Inferior parietal cortex (tissue), 1 donor: ENCODE data around the gene PRPF6.

Experiments used
- DNase-seq: peaks from one replicate; pipeline ENCODE4 v3.0.0-alpha.2; 2016; ENCODE audit errors: extremely low spot score

Gene PRPF6

DNA sequence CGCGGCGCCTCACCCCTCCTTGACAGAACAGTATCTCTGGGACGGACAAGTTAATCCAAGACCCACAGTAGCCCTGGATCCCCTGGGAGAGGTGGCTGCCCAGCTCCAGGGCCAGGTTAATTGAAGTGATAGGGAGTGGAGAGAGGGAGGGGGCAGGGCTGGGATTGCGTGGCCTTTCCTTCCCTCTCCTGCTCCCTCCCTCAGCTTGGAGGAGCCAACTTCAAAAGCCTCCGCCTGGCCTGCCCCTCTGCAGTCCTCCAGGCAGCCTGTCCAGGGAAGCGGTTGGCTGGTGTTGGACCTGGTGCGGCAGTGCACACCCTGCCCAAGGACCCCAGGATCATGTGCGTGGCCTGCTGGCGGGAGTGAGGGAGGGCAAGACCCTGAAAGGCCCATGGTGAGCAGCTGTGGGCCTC is 55.0 kb downstream of the PRPF6 start, which contains the start of gene C20orf204:
Gene C20orf204 (plus strand): TSS at position 250 of the 413 bp plus-strand sequence. CDS start 142 bp downstream, at position 392.
- no peak for DNase-seq

DNA sequence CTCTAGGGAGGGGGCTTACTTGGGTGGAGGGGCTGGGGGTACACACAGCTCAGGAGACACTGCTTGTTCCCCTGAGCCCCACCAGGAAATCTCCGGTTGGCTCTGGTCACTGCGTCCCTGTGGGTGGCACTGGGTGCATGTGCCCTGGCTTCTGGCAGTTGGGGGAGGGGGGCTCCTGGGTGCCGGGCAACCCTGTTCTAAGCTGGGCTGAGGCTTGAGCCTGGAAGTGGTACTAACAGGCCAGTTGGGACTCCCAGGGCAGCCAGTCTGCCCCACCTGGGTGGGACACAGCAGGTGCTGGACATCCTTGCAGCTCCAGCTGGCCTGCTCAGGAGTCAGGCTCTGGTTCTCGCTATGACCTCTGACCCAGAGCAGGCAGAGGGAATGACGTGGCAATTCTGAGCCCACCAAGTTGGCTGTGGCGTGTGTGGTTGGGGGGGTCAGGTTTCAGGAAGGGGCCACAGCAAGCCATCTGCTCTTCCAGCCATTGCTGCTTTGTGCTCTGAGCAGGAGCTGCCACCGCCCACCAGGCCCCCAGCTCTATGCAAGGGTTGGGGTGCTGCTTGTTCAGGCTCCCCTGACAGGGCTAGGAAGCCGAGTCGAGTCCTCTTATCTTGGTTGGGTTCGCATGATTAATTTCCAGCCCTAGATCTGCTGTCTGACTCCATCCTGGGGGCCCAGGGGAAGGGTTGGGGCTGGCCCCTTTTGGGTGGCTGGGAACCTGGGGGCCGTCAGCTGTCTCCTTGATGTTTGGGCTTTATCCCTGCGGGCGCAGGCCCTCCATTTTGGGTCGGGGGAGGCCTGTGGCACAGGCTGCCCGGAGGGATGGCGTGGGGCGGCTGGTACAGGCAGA is 55.6 kb downstream of the PRPF6 start:
- DNase-seq = no peak

DNA sequence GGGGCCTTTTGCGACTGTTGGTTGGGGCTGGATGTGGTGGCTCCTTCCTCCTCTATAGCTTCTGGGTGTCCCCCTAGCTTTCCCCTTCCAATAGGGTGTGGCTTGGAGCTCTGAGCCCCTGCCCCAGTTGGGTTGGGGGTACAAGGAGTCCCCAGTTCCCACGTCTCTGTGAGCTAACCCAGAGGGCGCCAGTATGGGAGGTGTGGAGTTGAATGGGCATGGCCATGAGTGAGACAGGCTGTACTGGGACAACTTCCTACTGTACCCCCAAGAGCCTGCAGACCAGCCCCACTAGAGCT is 56.2 kb downstream of the PRPF6 start:
- DNase-seq = no peak

GRCh38 chr20:64037498-64038213 is 56.7 kb downstream of the PRPF6 start:
- no peak for DNase-seq

DNA sequence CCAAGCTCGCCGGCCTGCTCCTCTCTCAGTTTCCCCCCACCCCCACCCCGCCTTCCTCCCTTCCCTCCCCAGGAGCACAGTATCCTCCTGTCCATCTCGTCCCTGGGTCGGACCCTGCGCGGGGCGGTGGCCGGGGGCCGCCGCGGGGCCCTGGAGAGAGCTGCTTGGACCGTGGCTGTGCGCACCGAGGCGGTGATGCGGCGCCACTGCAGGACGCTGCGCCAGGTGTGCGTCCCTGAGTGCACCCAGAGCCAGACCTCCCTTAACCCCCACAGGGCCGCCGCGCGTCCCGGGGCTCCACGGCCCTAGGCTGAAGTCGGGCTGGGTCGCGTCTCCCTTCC is 57.3 kb downstream of the PRPF6 start:
- DNase-seq = no peak

DNA sequence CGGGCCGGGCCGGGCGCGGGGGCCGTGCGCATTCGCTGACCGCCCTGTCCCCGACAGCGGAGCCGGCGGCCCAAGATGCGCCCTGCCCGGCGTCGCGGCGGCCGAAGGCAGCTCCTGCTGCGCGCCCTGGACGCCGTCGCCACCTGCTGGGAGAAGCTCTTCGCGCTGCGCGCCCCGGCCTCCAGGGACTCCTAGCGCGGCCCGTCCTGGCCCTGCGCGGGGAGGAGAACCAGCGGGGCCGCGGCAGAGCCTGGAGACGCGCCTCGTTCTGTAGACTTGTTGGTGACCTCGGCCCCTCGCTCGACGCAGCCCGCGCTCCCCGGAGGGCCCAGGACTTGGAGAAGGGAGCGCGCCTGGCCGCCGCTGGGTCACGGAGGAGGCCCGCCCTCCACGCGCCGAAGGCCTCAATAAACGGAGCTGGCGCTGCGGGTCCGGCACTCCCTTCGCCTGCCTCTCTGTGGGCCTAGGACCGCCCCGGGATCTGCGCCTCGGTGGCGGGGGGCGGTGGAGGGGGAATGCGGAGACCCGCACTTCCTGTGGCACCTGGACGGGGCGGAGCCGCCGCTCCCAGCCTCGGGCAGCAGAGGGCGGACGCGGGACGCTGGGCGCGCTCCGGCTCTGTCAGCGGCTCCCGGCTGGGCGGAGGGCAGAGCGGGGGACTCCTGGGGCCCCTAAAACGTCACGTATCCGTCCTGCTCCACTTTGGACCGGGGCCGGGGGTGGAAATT is 57.8 kb downstream of the PRPF6 start:
- peak; percentile 23 for DNase-seq

DNA sequence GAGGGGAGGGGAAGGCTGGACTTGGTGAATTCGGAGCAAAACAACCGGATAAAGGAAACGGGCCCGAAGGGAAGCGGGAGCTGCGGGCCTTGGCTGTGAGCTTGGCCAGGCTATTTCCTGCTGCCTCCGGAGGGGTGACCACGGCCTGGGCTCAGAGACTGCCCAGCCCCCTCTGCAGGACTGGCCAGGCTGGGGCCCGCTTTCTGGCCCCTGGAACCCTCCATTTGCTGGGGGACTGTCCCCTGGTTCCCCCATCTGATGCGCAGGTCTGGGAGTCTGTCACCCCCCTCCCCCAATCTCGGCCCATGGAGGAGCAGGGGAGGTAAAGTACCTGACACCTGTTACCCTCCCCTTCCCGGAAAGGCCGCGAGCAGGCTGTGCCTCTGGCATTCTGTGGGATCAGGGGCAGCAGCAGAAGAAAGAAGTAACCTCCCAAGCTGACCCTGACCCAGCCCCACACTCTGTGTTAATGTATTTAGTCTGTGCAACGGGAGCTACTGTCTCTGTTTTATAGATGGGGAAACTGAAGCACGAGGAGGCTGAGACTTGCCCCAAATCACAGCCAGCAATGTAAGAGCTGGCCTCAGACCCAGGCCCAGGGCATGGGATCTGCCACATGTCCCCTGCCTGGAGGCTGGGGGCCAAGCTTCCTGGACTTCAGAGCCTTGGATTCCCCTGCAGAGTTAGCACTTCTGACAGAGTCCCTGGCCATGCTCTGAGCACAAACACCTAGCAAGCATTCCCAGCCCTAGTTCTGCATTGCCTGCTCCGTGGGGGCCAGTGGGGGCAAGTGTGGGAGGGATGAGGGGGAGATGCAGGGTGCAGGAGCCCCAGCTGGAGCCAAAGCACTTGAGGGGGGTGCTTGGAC is 58.6 kb downstream of the PRPF6 start:
- no peak for DNase-seq

DNA sequence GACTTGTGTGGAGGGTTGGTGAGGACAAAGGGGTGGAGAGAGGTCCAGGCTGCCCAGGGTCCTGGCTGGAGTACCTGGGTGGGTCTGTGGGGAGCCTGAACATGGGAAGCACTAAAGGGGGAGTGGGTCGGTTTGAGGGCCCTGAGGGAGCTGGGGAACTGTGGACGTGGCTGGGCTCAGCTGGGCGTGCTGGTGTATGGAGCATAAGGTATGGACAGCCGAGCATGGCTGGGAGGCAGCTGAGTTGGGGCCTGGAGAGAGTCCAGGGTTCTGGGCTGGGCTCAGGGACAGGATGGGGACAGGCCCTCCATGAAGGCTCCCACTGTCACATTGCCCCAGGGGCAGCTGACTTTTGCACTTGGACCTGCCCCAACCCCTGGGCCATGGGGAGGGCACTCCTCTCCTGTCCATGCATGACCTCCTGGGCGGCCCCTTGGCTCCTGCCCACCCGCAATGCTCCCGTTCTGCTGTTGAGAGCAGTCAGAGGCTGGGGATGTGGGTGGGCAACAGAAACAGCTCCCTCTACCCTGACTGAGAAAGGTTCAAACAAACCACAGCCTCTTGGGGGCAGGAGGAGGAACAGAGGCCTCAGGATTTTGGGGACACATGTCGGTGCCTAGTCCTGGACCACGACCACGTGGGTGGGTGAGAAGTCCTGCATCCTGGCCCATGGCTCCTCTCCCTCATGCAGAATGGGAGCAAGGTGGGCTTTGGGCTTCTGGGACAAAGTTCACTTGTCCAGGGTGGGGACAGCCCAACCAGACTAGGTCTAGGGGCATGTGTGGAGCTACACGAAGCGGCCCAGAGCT is 59.5 kb downstream of the PRPF6 start:
- DNase-seq = no peak

GRCh38 chr20:64041040-64041780 is 60.3 kb downstream of the PRPF6 start:
- DNase-seq = no peak

- no peak for DNase-seq
Observed at GRCh38 chr20:64041781-64042053, 60.8 kb downstream of the PRPF6 start.

GRCh38 chr20:64042054-64042781 is 61.3 kb downstream of the PRPF6 start:
- DNase-seq = no peak

DNA sequence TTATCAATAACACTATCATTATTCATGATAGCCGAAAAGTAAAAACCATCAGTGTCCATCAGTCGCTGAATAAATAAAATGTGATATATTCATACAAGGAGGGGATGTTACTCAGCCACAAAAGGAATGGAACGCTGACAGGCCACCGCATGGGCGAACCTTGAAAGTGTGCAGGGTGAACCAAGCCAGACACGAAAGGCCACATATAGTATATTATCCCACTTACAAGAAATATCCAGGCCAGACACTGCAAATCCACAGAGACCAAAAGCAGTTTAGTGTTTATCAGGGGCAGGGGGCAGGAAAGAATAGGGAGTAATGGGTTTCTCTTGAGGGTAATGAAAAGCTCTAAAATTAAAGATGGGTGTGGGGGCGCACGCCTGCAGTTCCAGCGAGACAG is 62.8 kb downstream of the PRPF6 start:
- no peak for DNase-seq

DNA sequence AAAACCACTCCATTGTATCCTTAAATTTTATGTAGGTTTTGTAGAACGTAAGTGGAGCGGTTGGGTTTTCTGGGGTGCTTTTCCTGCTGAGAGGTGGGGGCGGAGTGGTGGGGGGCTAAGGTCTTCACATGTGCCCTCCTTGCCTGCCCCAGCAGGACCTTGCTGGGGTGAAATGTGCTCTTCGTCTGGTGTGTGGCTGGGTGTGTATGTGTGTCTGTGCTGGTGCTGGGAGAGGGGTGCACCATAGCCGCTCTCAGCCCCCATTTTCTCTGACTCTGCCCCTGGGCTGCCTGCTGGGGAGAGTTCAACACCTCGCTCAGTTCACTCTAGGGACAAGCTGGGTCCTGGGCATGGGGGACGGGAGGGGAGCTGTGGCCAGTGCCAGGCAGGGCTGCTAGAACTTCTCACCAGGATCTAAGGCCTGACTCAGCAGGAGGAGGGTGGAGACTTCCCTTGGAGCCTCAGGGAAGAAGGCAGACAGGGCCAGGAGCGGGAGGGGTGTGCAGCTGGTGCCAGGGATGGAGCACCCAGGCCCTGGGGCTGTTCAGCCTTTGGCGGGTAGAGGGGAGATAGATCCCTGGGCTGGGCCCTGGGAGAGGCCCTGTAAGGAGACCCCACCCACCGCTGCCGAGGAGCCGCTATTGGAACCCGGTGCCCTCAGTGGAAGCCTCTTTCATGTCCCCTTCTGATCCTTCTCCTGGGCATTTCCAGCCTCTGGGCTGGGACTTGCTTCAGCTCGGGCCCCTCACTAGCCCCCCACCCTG is 63.7 kb downstream of the PRPF6 start:
- no peak for DNase-seq

DNA sequence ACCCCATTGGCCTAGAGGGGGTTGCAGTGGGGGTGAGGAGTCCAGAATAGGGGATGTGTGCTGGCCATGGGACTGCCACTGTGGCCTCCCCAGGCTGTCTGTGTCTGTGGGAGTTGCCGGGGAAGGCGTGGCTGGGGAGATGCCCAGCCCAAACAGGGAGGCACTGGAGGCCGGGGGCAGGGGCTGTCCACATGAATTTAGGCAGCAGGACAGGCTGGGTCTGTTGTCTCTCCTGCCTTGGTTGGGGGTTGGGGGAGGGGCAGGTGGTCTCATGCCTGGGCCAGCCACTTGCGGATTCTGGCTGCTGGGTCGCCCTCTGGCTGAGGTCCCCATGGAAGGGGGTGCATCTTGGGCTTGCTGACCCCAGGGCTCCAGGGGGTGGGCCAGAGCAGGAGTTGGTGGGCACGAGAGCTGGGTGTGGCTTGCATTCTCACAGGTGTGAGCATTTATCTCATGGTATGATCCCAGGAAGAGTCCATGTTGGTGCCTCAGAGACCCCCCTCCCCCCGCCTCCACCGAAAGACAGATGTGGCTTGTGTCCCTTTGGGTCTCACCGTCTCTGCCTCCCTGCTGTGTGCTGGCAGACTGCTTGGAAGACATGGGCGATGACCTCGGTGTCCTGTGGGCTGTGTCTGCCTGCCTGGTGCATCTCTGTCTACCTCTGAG is 64.5 kb downstream of the PRPF6 start:
- DNase-seq = no peak

DNA sequence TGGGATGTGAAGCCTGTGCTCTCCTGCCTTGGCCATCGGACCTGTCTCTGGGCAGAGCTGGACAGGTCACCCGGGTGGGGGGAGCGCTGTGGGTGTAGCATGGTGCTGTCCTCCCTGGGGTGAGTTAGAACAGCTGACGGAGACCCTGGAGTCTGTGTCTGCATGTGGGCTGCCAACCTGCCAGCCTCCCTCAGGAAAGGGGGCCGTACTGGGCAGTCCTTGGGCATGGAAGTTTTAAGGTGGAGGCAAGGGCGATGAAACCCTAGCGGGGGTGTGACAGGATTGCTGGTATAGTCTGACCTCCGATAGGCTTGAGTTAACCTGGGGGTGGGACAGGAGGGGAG is 66.1 kb downstream of the PRPF6 start:
- DNase-seq = no peak

DNA sequence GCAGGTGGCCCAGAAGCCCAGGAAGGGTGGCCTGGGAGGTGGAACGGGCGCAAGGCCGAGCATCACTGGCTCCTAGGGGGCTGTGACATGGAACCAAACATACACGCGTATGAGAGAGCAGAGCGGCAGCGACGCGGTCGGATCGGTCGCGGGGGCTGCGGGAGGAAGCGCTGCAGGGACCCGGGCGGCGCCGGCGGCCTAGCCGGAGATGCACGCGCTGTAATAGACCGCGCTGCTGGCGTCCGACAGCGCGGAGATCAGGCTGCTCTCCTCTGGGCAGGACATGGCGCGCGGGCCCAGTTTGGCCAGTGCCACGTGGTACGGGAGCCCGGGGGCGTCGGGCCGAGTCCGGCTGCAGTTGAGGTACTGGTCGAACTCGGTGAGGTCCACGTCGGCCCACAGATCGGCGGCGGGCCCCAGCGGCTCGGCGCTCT is 67.1 kb downstream of the PRPF6 start:
- no peak for DNase-seq

- DNase-seq = no peak
Observed at GRCh38 chr20:64048402-64049044, 67.6 kb downstream of the PRPF6 start.
